AG04450 (cell line): Measurements from ENCODE around the gene RTN3. TPM values are rescaled to one million over a fixed set of nuclear protein-coding genes. Genes with fewer than 3 reads are reported as not detected.

Experiments used
- CTCF ChIA-PET: fragments of 300-600, 350-600 bp; formaldehyde crosslinking; extraction: SDS; loops from one replicate; lab custom pipeline; 2022; ENCODE audit warnings: antibody characterized with exemption, inconsistent platforms; lab: Charles Lee
- POLR2A ChIA-PET: fragments of 350-600 bp; formaldehyde crosslinking; extraction: SDS; loops from one replicate; lab custom pipeline; 2021; ENCODE audit warnings: antibody characterized with exemption, inconsistent platforms; lab: Yijun Ruan, JAX
- DNase-seq: peaks from one replicate; pipeline ENCODE4 v3.0.0-alpha.2; 2011; ENCODE audit warnings: low read depth, low spot score
- H3K27ac ChIP-seq: one replicate; pipeline ENCODE4 v1.5.1; 2012; ENCODE audit warnings: low read depth, low read length, control low read depth
- H3K27me3 ChIP-seq: one replicate; pipeline ENCODE4 v1.6.0; 2012; ENCODE audit warnings: low read length; ENCODE audit not compliant: control insufficient read depth, insufficient read depth
- H3K4me3 ChIP-seq: 2 replicates; pipeline ENCODE4 v1.5.1; 2011; ENCODE audit warnings: mild to moderate bottlenecking, low read depth, low read length, control low read depth
- H3K9me3 ChIP-seq: 2 replicates; pipeline ENCODE4 v1.5.1; 2012; ENCODE audit warnings: low read length; ENCODE audit not compliant: control insufficient read depth, insufficient read depth
- polyA plus RNA-seq: library from polyadenylated mRNA; depleted of rRNA; stranded (reverse); fragments of >200 nt; gene quantifications from 2 replicates; pipeline ENCODE4 v1.2.3, GENCODE V29; 2011
- TF ChIP-seq, protein P1 (sequence below): IDR thresholded peaks from 2 replicates; pipeline ENCODE4 v1.5.1; 2011; ENCODE audit warnings: low read depth, low read length, control low read depth, inconsistent platforms

Gene RTN3
- polyA plus RNA-seq, 1 experiment = 213 TPM

DNA sequence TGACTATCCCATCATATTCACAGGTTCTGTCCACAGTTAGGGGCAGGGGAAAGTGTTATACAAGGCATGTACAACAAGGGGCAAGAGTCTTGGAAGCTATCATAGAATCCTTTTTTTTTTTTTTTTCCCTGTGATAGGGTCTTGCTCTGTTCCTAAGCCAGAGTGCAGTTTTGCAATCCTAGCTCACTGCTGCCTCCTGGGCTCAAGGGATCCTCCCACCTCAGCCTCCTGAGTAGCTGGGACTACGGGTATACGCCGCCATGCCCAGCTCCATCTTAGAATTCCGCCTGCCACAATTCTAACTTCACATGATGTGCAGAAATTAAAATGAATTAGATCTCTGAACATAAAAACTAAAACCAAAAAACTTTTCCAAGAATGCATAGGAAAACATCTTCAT is 55.6 kb downstream of the RTN3 start:
- Histone ChIP-seq H3K4me3 (no peak overlapping the region), H3K27ac (no peak overlapping the region), H3K9me3 (no peaks in the 10 kb centered on the region), H3K27me3 (no peaks in the 10 kb centered on the region)
- ChIA-PET POLR2A (no interaction called here), CTCF (interaction anchor here (0.6 to 7.9 kb wide), 5 partner anchors 21 to 209 kb away, joined by 3 to 76 read pairs (median 3); no protein-coding TSS in a partner anchor)
- TF ChIP-seq, protein P1, sequence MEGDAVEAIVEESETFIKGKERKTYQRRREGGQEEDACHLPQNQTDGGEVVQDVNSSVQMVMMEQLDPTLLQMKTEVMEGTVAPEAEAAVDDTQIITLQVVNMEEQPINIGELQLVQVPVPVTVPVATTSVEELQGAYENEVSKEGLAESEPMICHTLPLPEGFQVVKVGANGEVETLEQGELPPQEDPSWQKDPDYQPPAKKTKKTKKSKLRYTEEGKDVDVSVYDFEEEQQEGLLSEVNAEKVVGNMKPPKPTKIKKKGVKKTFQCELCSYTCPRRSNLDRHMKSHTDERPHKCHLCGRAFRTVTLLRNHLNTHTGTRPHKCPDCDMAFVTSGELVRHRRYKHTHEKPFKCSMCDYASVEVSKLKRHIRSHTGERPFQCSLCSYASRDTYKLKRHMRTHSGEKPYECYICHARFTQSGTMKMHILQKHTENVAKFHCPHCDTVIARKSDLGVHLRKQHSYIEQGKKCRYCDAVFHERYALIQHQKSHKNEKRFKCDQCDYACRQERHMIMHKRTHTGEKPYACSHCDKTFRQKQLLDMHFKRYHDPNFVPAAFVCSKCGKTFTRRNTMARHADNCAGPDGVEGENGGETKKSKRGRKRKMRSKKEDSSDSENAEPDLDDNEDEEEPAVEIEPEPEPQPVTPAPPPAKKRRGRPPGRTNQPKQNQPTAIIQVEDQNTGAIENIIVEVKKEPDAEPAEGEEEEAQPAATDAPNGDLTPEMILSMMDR = no peak
- DNase-seq = no peak

DNA sequence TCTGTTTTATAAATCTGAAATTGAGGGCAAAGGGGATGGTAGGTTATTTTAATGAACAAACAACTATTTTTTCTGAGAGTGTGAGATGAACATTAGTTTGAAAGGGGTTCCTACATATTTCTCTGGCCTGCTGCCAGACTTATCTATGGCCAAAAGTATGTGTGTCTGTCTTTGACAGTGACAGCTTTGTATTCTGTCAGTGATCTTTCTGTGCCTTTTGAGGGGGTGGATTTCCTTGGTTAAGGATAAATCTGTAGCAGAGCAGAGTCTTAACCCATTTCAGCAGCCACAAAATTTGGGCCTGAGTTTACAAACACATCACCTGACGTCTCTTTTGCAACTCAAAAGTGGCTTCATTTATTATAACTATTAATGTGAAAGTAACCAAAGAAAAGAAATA is 56.4 kb downstream of the RTN3 start:
- H3K9me3 ChIP-seq = no peaks in the 10 kb centered on the region
- H3K27ac ChIP-seq = no peak overlapping the region
- H3K27me3 ChIP-seq = no peaks in the 10 kb centered on the region
- DNase-seq = no peak
- CTCF ChIA-PET = interaction anchor here (0.8 to 7.9 kb wide), 21 partner anchors 9 to 259 kb away, joined by 3 to 76 read pairs (median 7); partner anchors contain the start of gene RTN3
- no peak overlapping the region for H3K4me3 ChIP-seq
- POLR2A ChIA-PET = no interaction called here
- TF ChIP-seq, protein P1 = no peak

DNA sequence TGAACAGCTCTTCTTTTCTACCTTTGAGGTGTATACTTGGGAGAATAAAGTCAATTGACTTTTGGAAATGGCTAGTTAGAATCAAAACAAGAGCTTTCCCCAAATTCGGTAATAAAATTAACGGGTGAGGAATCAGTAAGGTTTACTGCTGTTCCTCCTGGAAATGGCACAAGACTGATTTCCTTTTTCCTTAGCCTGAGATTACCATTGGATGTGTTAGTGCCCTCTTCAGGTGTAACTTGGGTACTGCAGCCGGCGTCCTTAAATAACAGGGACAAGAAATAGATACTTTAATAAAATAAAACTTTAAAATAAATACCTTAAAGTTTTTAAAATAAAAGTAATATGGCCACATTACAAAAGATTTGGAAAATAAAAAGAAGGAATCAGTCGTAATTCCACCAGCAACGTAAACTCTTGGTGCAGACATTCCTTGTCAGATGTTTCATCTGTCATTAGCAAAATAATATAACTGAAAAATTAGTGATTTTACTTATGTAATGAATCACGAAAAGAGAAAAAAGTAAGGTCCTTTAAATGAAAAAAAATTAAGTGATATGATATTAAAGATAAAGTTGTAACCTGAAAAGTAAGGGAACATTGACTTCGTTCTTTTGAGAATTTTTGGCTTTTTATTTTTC is 57.5 kb downstream of the RTN3 start:
- no peak overlapping the region for H3K4me3 ChIP-seq
- H3K9me3 ChIP-seq = no peaks in the 10 kb centered on the region
- H3K27ac ChIP-seq = no peak overlapping the region
- ChIA-PET CTCF (interaction anchor here (0.6 to 7.9 kb wide), 55 partner anchors 8 to 869 kb away, joined by 3 to 76 read pairs (median 5); partner anchors contain the start of gene RTN3), POLR2A (interaction anchor here (0.7 kb wide), 1 partner anchor 69 kb away, joined by 4 read pairs; no protein-coding TSS in a partner anchor)
- TF ChIP-seq, protein P1 = peak; percentile 96
- DNase-seq = peak; percentile 66
- H3K27me3 ChIP-seq = no peaks in the 10 kb centered on the region

DNA sequence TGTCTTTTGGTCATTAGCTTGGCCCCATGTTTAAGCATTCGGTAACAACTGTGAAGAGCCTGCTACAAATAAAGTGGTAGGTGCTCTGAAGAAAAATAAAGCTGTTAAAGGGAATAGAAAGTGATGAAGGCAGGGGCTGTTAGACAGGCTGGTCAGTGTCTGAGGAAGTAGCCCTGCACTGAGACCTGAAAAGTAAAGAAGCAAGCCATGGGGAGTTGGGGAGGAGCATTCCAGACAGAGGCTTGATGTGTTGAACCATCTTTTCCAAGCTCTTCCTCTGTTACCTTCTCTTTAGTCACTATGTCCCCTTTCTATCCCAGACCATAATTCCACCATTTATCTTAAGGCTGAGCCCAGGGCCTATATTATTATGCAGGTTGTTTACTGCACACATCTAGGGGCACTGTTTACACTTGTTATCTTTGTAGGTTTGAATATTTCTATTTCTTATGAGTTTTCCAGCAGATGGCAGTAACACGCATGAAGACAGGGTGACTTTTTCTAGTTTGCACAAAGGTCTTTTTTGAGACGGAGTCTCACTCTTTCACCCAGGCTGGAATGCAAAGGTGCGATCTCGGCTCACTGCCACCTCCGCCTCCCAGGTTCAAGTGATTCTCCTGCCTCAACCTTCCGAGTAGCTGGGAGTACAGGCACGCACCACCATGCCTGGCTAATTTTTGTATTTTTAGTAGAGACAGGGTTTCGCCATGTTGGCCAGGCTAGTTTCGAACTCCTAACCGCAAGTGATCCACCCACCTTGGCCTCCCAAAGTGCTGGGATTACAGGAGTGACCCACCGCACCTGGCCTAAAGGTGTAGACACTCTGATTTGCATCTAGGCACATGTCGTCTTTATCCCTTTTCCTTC is 64.2 kb downstream of the RTN3 start:
- TF ChIP-seq, protein P1 = peak; percentile 29
- POLR2A ChIA-PET = no interaction called here
- no peak for DNase-seq
- CTCF ChIA-PET = interaction anchor here (0.7 to 1.2 kb wide), 2 partner anchors 77 to 107 kb away, joined by 4 read pairs; no protein-coding TSS in a partner anchor
- H3K27ac ChIP-seq = no peak overlapping the region
- H3K4me3 ChIP-seq = no peak overlapping the region
- H3K9me3 ChIP-seq = no peaks in the 10 kb centered on the region
- no peaks in the 10 kb centered on the region for H3K27me3 ChIP-seq

DNA sequence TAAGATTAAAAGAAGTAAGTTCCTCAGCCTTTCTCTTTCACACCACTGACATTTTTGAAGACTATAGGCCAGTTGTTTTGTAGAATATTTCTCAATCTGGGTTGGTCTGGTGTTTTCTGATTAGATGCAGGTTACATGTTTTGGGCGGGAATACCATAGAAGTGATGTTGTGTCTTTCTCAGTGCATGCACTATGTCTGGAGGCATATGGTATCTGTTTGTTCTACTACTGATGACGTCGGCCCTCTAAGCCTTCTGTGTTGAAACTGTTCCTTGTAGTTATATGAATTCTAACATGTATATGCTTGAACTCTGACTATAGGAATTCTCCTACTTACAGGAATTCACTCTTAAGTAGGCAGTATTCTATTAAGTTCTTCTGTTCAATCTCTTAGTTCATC is 65.7 kb downstream of the RTN3 start:
- POLR2A ChIA-PET = no interaction called here

More for the DNA sequence above, 65.7 kb downstream of the RTN3 start:
- DNase-seq = peak; percentile 37
- H3K27me3 ChIP-seq = no peaks in the 10 kb centered on the region
- CTCF ChIA-PET = interaction anchor here (0.6 to 1.0 kb wide), 2 partner anchors 9 to 11 kb away, joined by 3 to 7 read pairs; no protein-coding TSS in a partner anchor
- H3K4me3 ChIP-seq = no peak overlapping the region
- TF ChIP-seq, protein P1 = no peak
- no peaks in the 10 kb centered on the region for H3K9me3 ChIP-seq
- no peak overlapping the region for H3K27ac ChIP-seq
